Diencephalon (tissue), 1 donor: ENCODE measurements around the gene OSCAR. TPM values are rescaled to one million over a fixed set of nuclear protein-coding genes. Genes with fewer than 3 reads are reported as not detected.

Experiments
- total RNA-seq: library from RNA; depleted of rRNA; stranded (reverse); fragments of >200 nt; gene quantifications from one replicate; pipeline ENCODE4 v1.2.3, GENCODE V29; 2014

OSCAR gene, protein sequence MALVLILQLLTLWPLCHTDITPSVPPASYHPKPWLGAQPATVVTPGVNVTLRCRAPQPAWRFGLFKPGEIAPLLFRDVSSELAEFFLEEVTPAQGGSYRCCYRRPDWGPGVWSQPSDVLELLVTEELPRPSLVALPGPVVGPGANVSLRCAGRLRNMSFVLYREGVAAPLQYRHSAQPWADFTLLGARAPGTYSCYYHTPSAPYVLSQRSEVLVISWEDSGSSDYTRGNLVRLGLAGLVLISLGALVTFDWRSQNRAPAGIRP
- total RNA-seq = 0.46 TPM

GRCh38 chr19:54100561-54100960, at the start of gene OSCAR:
TSS of gene OSCAR (minus strand) at chr19:54100803. CDS start at chr19:54100792, 11 bp downstream.

GRCh38 chr19:54137699-54138488, 37.3 kb upstream of the OSCAR start, which contains the start of gene CNOT3:
TSS of gene CNOT3 (plus strand) at chr19:54137762. CDS start at chr19:54142979, 5,217 bp downstream.

GRCh38 chr19:54115109-54116063, 14.8 kb upstream of the OSCAR start, which contains the start of the genes PRPF31 and TFPT:
TSS of gene PRPF31 (plus strand) at chr19:54115754. CDS start at chr19:54118279, 2,525 bp downstream.
TSS of gene TFPT (minus strand) at chr19:54115657. CDS start at chr19:54115269, 388 bp downstream.

GRCh38 chr19:54102421-54103169, 2.0 kb upstream of the OSCAR start, which contains the start of gene NDUFA3:
TSS of gene NDUFA3 (plus strand) at chr19:54102855. CDS start at chr19:54102879, 24 bp downstream.

GRCh38 chr19:54081032-54081431, 19.6 kb downstream of the OSCAR start, which contains the start of gene TARM1:
TSS of gene TARM1 (minus strand) at chr19:54081365. CDS start at chr19:54081340, 25 bp downstream.

GRCh38 chr19:54063350-54064116, 37.1 kb downstream of the OSCAR start, which contains the start of gene VSTM1:
TSS of gene VSTM1 (minus strand) at chr19:54063897. CDS start at chr19:54063777, 120 bp downstream.

Other genes with a start within 250 kb of the OSCAR start
- gene MYADM, start 232.9 kb downstream of the OSCAR start, total RNA-seq = 6.7 TPM
- gene PRKCG, start 218.6 kb downstream of the OSCAR start, total RNA-seq = 5.8 TPM
- gene CACNG7, start 191.5 kb downstream of the OSCAR start, total RNA-seq = 14.1 TPM
- 7.4 TPM for gene CACNG8, start 137.9 kb downstream of the OSCAR start, total RNA-seq
- gene CACNG6, start 109.2 kb downstream of the OSCAR start, total RNA-seq = 0.92 TPM
- 0.23 TPM for gene VSTM1, start 36.9 kb downstream of the OSCAR start, total RNA-seq
- not detected for gene TARM1, start 19.4 kb downstream of the OSCAR start, total RNA-seq
- 13.1 TPM for gene NDUFA3, start 2.1 kb upstream of the OSCAR start, total RNA-seq
- 11.5 TPM for gene TFPT, start 14.9 kb upstream of the OSCAR start, total RNA-seq
- gene PRPF31, start 15.0 kb upstream of the OSCAR start, total RNA-seq = 31.6 TPM
- gene CNOT3, start 37.0 kb upstream of the OSCAR start, total RNA-seq = 6.0 TPM
- gene LENG1, start 58.9 kb upstream of the OSCAR start, total RNA-seq = 5.3 TPM
- 0.46 TPM for gene TMC4, start 72.4 kb upstream of the OSCAR start, total RNA-seq
- gene MBOAT7, start 88.8 kb upstream of the OSCAR start, total RNA-seq = 49.6 TPM
- 30.2 TPM for gene TSEN34, start 90.5 kb upstream of the OSCAR start, total RNA-seq
- 1,605 TPM for gene RPS9, start 100.1 kb upstream of the OSCAR start, total RNA-seq
- 0.92 TPM for gene LILRB3, start 122.2 kb upstream of the OSCAR start, total RNA-seq
- 0.23 TPM for gene LILRA6, start 142.0 kb upstream of the OSCAR start, total RNA-seq
- 0.23 TPM for gene LILRB5, start 156.5 kb upstream of the OSCAR start, total RNA-seq
- 0.46 TPM for gene LILRB2, start 180.3 kb upstream of the OSCAR start, total RNA-seq
- 0.92 TPM for gene LILRA5, start 212.4 kb upstream of the OSCAR start, total RNA-seq
- 0.23 TPM for gene LILRA4, start 238.4 kb upstream of the OSCAR start, total RNA-seq